Body of pancreas (tissue), 4 donors: ENCODE measurements around the gene PPP1R9A. TPM values are rescaled to one million over a fixed set of nuclear protein-coding genes. Genes with fewer than 3 reads are reported as not detected.

Experiments
- ATAC-seq: fragments of 150-250 bp; one replicate; pipeline ENCODE4 v1.9.1; 2016
- DNase-seq, 4 donors: peaks; one replicate each; pipeline ENCODE4 v3.0.0-alpha.2; 2019
- H3K27ac ChIP-seq, 4 donors: fragments of 200-600 bp; sonication (generic); 1 replicate in 3 of 4; 2 replicates in 1 of 4; pipeline versions ENCODE4 v1.5.1 to v1.6.1; 2016 to 2019; ENCODE audit warnings: mild to moderate bottlenecking in 1 of 4, mixed read lengths in 1 of 4, moderate library complexity in 1 of 4
- H3K27me3 ChIP-seq, 2 donors: fragments of 200-600 bp; sonication (generic); one replicate each; pipeline ENCODE4 v1.6.0; 2016; ENCODE audit warnings: mild to moderate bottlenecking in 1 of 2
- H3K36me3 ChIP-seq, 2 donors: fragments of 200-600 bp; sonication (generic); replicated peaks in 1 of 2; 2 replicates each; pipeline ENCODE4 v1.5.1; 2016; ENCODE audit warnings: low read depth in 2 of 2; ENCODE audit not compliant: insufficient read depth in 1 of 2
- H3K4me1 ChIP-seq: fragments of 200-600 bp; sonication (generic); one replicate; pipeline ENCODE4 v1.6.0; 2016
- H3K4me3 ChIP-seq, 2 donors: fragments of 200-600 bp; sonication (generic); 1 replicate in 1 of 2; 2 replicates in 1 of 2; pipeline ENCODE4 v1.5.1; 2016 to 2019
- H3K9me3 ChIP-seq, 3 donors: fragments of 200-600 bp; sonication (generic); 1 replicate in 2 of 3; 2 replicates in 1 of 3; pipeline ENCODE4 v1.5.1; 2016
- CTCF ChIP-seq, 7 experiments: fragments of 450-650 bp in 4 of 7; fragments of 200-600 bp in 3 of 7; sonication (generic) in 3 of 7; IDR thresholded peaks; one replicate each; pipeline ENCODE4 v1.5.1; 2016 to 2019; ENCODE audit warnings: antibody characterized with exemption in 7 of 7
- POLR2A ChIP-seq, 3 donors: fragments of 450-650 bp; IDR thresholded peaks; one replicate each; pipeline ENCODE4 v1.6.1; 2016; ENCODE audit warnings: antibody characterized with exemption in 3 of 3, mild to moderate bottlenecking in 2 of 3
- WGBS, 2 donors: methylation state at CpG; one replicate each; pipeline ENCODE4 v1.1.5; 2017; 5-methylcytosine and 5-hydroxymethylcytosine counted together
- intact Hi-C: fragments of 100-400 bp; cut with DNase I; formaldehyde crosslinking; loops from one replicate; pipeline ENCODE4 v1.15.1; 2023
- total RNA-seq, 2 donors: library from RNA; depleted of rRNA; stranded (reverse); fragments of >200 nt; gene quantifications; one replicate each; pipeline ENCODE4 v1.1.0, GENCODE V29; 2016

The PPP1R9A gene
- total RNA-seq, 2 donors from 2014 or later, result 16.1 to 44.2 TPM

DNA sequence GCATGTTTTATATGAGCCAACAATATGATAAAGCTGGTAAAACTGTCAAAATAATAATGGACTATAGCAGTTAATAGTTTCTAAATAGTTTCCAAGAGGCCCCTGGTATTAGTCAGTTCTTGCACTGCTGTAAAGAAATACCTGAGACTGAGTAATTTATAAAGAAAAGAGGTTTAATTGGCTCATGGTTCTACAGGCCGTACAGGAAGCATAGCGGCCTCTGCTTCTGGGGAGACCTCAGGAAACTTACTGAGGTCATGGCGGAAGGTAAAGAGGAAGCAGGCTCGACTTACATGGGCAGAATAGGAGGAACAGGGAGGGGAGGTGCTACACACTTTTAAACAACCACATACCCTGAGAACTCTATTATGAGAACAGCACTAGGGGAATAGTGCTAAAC lies 104.6 kb downstream of the PPP1R9A start:
- ATAC-seq (no peak), DNase-seq (no peak)
- H3K27me3 ChIP-seq, result no peaks in the 10 kb centered on the region
- H3K27ac ChIP-seq, result no peak overlapping the region
- H3K9me3 ChIP-seq, result no peaks in the 10 kb centered on the region
- no peak overlapping the region for H3K4me3 ChIP-seq
- TF ChIP-seq POLR2A (IDR thresholded peaks at IDR 0.05) (no peak), CTCF (IDR thresholded peaks at IDR 0.05) (no peak)
- no peaks in the 10 kb centered on the region for H3K36me3 ChIP-seq
- intact Hi-C loops, result no loop called here
- WGBS, 2 donors, result 72 to 74% methylated on average over 4 of the region's 4 CpGs
- H3K4me1 ChIP-seq, result no peaks in the 10 kb centered on the region

DNA sequence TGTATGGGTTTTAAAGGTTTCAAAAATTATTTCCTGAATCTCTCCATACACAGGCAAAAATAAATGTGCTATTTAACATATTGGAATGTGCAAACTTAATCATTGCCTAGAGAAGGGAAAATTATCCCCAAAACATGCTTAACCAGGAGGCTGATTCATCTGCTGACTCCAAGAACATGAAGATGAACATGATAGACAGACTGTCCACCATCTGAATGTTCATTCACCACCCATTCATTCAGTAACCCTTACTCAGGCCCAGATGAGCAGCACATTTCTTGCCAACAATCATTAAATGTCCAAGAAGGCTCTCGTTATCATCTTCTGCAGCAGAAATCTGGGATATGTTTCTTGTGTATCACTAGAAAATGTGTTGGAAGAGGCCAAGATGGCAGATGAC lies 110.6 kb downstream of the PPP1R9A start:
- no peaks in the 10 kb centered on the region for H3K4me1 ChIP-seq
- 95 to 100% methylated on average over 1 of the region's 1 CpG for WGBS, 2 donors
- no peaks in the 10 kb centered on the region for H3K36me3 ChIP-seq
- no peaks in the 10 kb centered on the region for H3K9me3 ChIP-seq
- no peak for ATAC-seq
- intact Hi-C loops, result no loop called here
- no peaks in the 10 kb centered on the region for H3K27me3 ChIP-seq
- TF ChIP-seq CTCF (IDR thresholded peaks at IDR 0.05) (no peak), POLR2A (IDR thresholded peaks at IDR 0.05) (no peak)
- H3K4me3 ChIP-seq, result no peak overlapping the region
- H3K27ac ChIP-seq, result no peak overlapping the region
- DNase-seq, result no peak

GRCh38 chr7:95026018-95026417 lies 118.6 kb downstream of the PPP1R9A start:
- Histone ChIP-seq H3K36me3 (no peaks in the 10 kb centered on the region), H3K27ac (no peak overlapping the region), H3K4me3 (no peak overlapping the region), H3K9me3 (peaks cover 0 to 5% (median 0%) of the 10 kb centered on the region in 3 donors), H3K27me3 (no peaks in the 10 kb centered on the region), H3K4me1 (peaks cover 7% of the 10 kb centered on the region)
- ATAC-seq (no peak), DNase-seq (no peak)
- TF ChIP-seq CTCF (IDR thresholded peaks at IDR 0.05) (no peak), POLR2A (IDR thresholded peaks at IDR 0.05) (no peak)
- intact Hi-C loops, result no loop called here

DNA sequence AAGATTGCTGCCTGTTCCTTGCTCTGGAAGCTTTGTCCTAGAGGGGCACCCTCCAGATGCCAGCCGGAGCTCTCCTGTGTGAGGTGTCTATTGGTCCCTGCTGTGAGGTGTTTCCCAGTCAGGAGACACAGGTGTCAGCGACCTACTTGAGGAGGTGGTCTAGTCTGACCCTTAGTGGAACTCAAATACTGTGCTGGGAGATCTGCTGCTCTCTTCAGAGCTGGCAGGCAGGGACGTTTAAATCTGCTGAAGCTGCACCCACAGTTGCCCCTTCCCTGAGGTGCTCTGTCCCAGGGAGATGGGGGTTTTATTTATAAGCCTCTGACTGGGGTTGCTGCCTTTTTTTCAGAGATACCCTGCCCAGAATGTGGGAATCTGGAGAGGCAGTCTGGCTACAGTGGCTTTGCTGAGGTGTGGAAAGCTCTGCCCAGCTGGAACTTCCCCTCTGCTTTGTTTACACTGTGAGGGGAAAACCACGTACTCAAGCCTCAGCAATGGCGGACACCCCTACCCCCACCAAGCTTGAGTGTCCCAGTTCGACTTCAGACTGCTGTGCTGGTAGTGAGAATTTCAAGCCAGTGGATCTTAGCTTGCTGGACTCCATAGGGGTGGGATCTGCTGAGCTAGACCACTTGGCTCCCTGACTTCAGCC lies 119.2 kb downstream of the PPP1R9A start:
- Histone ChIP-seq H3K36me3 (no peaks in the 10 kb centered on the region), H3K27ac (no peak overlapping the region), H3K9me3 (peaks cover 0 to 5% (median 0%) of the 10 kb centered on the region in 3 donors), H3K4me1 (peaks cover 7% of the 10 kb centered on the region), H3K27me3 (no peaks in the 10 kb centered on the region), H3K4me3 (no peak overlapping the region)
- ATAC-seq (no peak), DNase-seq (no peak)
- intact Hi-C loops, result no loop called here
- WGBS, 2 donors, result 67 to 73% methylated on average over 4 to 6 of the region's 6 CpGs
- TF ChIP-seq POLR2A (IDR thresholded peaks at IDR 0.05), result no peak
- no peak for TF ChIP-seq CTCF (IDR thresholded peaks at IDR 0.05)

DNA sequence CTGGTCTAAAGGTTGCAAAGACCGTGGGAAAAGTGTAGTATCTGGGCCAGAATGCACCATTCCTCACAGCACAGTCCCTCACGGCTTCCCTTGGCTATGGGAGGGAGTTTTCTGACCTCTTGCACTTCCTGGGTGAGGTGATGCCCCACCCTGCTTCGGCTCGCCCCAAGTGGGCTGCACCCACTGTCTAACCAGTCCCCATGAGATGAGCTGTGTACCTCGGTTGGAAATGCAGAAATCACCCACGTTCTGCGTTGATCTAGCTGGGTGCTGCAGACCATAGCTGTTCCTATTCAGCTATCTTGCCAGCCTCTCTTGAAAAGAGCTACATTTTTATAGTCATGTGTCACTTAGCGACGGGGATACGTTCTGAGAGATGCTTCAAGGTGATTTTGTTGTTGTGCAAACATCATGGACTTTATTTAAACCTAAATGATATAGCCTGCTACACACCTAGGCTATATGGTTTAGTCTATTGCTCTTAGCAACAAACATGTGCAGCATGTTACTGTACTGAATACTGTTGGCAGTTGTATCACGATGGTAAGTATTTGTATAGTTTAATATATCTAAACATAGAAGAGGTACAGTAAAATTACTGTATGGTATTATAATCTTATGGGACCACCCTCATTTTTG lies 120.0 kb downstream of the PPP1R9A start:
- no peaks in the 10 kb centered on the region for H3K36me3 ChIP-seq
- H3K27ac ChIP-seq, result no peak overlapping the region
- intact Hi-C loops, result no loop called here
- no peak overlapping the region for H3K4me3 ChIP-seq
- H3K4me1 ChIP-seq, result peaks cover 7% of the 10 kb centered on the region
- peaks cover 0 to 5% (median 0%) of the 10 kb centered on the region in 3 donors for H3K9me3 ChIP-seq
- TF ChIP-seq CTCF (IDR thresholded peaks at IDR 0.05) (no peak), POLR2A (IDR thresholded peaks at IDR 0.05) (no peak)
- WGBS, 2 donors, result 81 to 86% methylated on average over 11 of the region's 11 CpGs
- ATAC-seq (no peak), DNase-seq (no peak)
- no peaks in the 10 kb centered on the region for H3K27me3 ChIP-seq
